Keratinocyte (primary cell): ENCODE measurements around the gene OTX2. TPM values are rescaled to one million over a fixed set of nuclear protein-coding genes. Genes with fewer than 3 reads are reported as not detected.

Source experiments
- DNase-seq: peaks from one replicate; pipeline ENCODE4 v3.0.0-alpha.2; 2011; ENCODE audit warnings: low read depth, missing footprints, low spot score
- FAIRE-seq: peaks from 2 replicates; lab custom pipeline; 2011; peaks lifted over from hg19 to GRCh38; lab: Jason Lieb, UNC
- H2AFZ ChIP-seq: 2 replicates; pipeline ENCODE4 v1.6.0; 2012; ENCODE audit warnings: low read length, control low read depth, inconsistent platforms; ENCODE audit not compliant: control insufficient read depth
- H3K27ac ChIP-seq: 2 replicates; pipeline ENCODE4 v1.5.1; 2011; ENCODE audit warnings: low read length; ENCODE audit not compliant: control insufficient read depth, insufficient read depth
- H3K27me3 ChIP-seq: 3 replicates; pipeline ENCODE4 v1.6.0; 2011; ENCODE audit warnings: low read length; ENCODE audit not compliant: control insufficient read depth, insufficient read depth; ENCODE audit errors: extremely low read depth
- H3K36me3 ChIP-seq, 2 experiments: 2 replicates in 1 of 2; 3 replicates in 1 of 2; pipeline ENCODE4 v1.5.1; 2011; ENCODE audit warnings: low read length in 2 of 2, mild to moderate bottlenecking in 1 of 2; ENCODE audit not compliant: control insufficient read depth in 2 of 2, insufficient read depth in 2 of 2; ENCODE audit errors: extremely low read depth in 1 of 2
- H3K4me1 ChIP-seq: 3 replicates; pipeline ENCODE4 v1.5.1; 2011; ENCODE audit warnings: low read length; ENCODE audit not compliant: control insufficient read depth, insufficient read depth; ENCODE audit errors: extremely low read depth
- H3K4me2 ChIP-seq: 3 replicates; pipeline ENCODE4 v1.6.0; 2011; ENCODE audit warnings: low read depth, low read length; ENCODE audit not compliant: control insufficient read depth, insufficient read depth; ENCODE audit errors: extremely low read depth
- H3K4me3 ChIP-seq, 3 experiments: fragments of 200-600 bp in 1 of 3; sonication (generic) in 1 of 3; 2 replicates in 2 of 3; 3 replicates in 1 of 3; pipeline ENCODE4 v1.5.1; 2011 to 2016; ENCODE audit warnings: low read length in 3 of 3, mild to moderate bottlenecking in 3 of 3, control low read depth in 2 of 3, inconsistent platforms in 1 of 3, low read depth in 1 of 3, mixed read lengths in 1 of 3, mixed run types in 1 of 3, moderate library complexity in 1 of 3; ENCODE audit not compliant: control insufficient read depth in 2 of 3, insufficient read depth in 2 of 3; ENCODE audit errors: extremely low read depth in 1 of 3
- H3K79me2 ChIP-seq: 2 replicates; pipeline ENCODE4 v1.6.0; 2012; ENCODE audit warnings: low read length; ENCODE audit not compliant: control insufficient read depth, insufficient read depth
- H3K9ac ChIP-seq: 3 replicates; pipeline ENCODE4 v1.6.0; 2011; ENCODE audit warnings: low read length; ENCODE audit not compliant: control insufficient read depth, insufficient read depth; ENCODE audit errors: extremely low read depth
- H3K9me1 ChIP-seq: 3 replicates; pipeline ENCODE4 v1.6.0; 2011; ENCODE audit warnings: low read length; ENCODE audit not compliant: control insufficient read depth, insufficient read depth; ENCODE audit errors: extremely low read depth
- H3K9me3 ChIP-seq: 2 replicates; pipeline ENCODE4 v1.5.1; 2012; ENCODE audit warnings: low read depth, low read length; ENCODE audit not compliant: control insufficient read depth
- H4K20me1 ChIP-seq: 3 replicates; pipeline ENCODE4 v1.6.0; 2011; ENCODE audit warnings: low read length; ENCODE audit not compliant: control insufficient read depth, insufficient read depth; ENCODE audit errors: extremely low read depth
- EZH2 ChIP-seq: IDR thresholded peaks from one replicate; pipeline ENCODE4 v1.6.1; 2012; ENCODE audit warnings: inconsistent platforms, mild to moderate bottlenecking, low read length, moderate library complexity
- dilution Hi-C: fragments of 300-500 bp; cut with MboI; formaldehyde crosslinking; loops from one replicate; pipeline ENCODE4 v1.7.0; 2020; ENCODE audit warnings: low sequenced_read_pairs; ENCODE audit not compliant: extremely low pct_ligation_motif_present
- polyA plus RNA-seq, 5 experiments: library from polyadenylated mRNA; depleted of rRNA in 3 of 5; stranded (reverse) in 3 of 5; stranded (forward) in 1 of 5; unstranded in 1 of 5; fragments of >200 nt; gene quantifications; 1 replicate in 1 of 5; 2 replicates in 3 of 5; 3 replicates in 1 of 5; pipeline versions ENCODE4 v1.2.1 to v1.2.3, GENCODE V29; 2011 to 2012; ENCODE audit warnings: missing spikeins in 2 of 5, low read depth in 1 of 5, low replicate concordance in 1 of 5
- TF ChIP-seq, protein P1 (sequence below), 3 experiments: IDR thresholded peaks in 1 of 3; conservative IDR thresholded peaks in 1 of 3; optimal IDR thresholded peaks in 1 of 3; 2 replicates in 2 of 3; 3 replicates in 1 of 3; pipeline versions ENCODE3 to v1.5.1; 2011; ENCODE audit warnings: low read length in 3 of 3, mild to moderate bottlenecking in 3 of 3, moderate library complexity in 2 of 3, control low read depth in 1 of 3, inconsistent platforms in 1 of 3; ENCODE audit not compliant: insufficient read depth in 2 of 3; ENCODE audit errors: extremely low read depth in 1 of 3

The OTX2 gene
- polyA plus RNA-seq, 1 donor (not counting 4 experiments of a cell fraction or from before 2014, with no cell fraction given), result not detected

DNA sequence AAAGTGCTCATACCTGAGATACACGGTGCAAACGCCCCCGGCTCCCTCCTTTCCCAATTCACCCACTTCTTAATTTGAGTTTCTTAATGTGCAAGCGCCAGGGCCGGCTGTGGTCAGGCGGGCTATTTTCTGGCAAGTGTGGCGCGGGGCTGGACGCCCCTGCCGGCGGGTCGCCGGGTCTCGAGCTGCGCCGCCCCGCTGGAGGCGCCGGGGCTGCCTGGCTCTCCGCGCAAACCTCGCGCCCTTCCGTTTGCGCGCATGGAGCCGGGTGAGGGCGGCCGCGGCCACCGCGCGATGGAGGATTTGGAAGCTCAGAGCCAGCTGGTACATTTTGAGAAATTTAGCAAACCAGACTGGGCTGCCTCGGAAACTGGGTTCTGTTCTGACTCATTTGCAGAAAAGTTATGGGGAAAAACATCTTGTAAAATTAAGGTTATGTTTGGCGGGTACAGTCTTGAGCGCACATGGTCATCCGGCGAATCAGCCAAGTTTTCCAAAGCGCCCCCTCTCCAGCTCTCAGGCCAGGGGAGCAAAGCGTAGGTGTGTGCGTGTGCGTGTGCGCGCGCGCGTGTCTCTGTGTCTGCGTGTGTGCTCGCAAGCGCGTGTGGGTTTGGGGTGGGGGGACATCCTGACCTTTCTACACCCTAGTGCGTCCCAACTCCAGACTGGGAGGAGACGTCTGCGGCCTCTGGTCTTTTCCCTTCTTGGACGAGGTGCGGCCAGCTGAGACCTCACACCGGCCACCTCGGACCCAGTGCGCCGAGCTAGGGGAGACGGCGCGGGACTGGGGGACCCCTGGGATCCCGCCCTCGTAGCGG lies 6.5 kb upstream of the OTX2 start:
- no peak for FAIRE-seq

DNA sequence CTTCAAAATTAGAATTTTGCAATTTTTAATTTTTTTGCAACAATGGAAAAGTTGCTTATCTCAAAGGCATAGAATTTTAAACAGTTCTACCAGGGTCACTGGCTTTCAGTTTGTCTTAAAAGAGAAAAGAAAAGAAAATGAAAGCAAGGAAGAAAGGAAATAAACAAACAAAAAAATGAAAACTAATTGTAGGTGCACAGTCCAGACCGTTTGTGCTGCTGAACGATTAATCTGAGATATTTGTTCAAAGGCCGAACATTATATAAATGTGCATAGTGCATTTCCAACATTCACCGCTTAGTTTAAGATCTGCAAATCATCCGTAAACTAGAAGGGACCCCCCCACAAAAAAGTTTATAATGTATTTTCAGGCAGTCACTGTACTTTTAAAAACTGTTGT lies 5.5 kb upstream of the OTX2 start:
- H3K4me2 ChIP-seq, result no peak overlapping the region
- peaks cover 76% of the 10 kb centered on the region for H3K27me3 ChIP-seq
- dilution Hi-C loops, result no loop called here

More for the DNA sequence above, 6.5 kb upstream of the OTX2 start:
- Histone ChIP-seq H3K9me3 (no peaks in the 10 kb centered on the region), H3K27me3 (peaks cover 66% of the 10 kb centered on the region), H3K4me1 (no peaks in the 10 kb centered on the region), H3K4me2 (no peak overlapping the region), H3K9ac (no peak overlapping the region), H3K4me3 (no peak overlapping the region), H2AFZ (no peak overlapping the region), H4K20me1 (no peaks in the 10 kb centered on the region), H3K79me2 (no peaks in the 10 kb centered on the region), H3K9me1 (no peaks in the 10 kb centered on the region), H3K27ac (no peak overlapping the region), H3K36me3 (no peaks in the 10 kb centered on the region)
- TF ChIP-seq EZH2, result no peak
- TF ChIP-seq, protein P1, sequence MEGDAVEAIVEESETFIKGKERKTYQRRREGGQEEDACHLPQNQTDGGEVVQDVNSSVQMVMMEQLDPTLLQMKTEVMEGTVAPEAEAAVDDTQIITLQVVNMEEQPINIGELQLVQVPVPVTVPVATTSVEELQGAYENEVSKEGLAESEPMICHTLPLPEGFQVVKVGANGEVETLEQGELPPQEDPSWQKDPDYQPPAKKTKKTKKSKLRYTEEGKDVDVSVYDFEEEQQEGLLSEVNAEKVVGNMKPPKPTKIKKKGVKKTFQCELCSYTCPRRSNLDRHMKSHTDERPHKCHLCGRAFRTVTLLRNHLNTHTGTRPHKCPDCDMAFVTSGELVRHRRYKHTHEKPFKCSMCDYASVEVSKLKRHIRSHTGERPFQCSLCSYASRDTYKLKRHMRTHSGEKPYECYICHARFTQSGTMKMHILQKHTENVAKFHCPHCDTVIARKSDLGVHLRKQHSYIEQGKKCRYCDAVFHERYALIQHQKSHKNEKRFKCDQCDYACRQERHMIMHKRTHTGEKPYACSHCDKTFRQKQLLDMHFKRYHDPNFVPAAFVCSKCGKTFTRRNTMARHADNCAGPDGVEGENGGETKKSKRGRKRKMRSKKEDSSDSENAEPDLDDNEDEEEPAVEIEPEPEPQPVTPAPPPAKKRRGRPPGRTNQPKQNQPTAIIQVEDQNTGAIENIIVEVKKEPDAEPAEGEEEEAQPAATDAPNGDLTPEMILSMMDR (optimal IDR thresholded peaks at IDR 0.05 in 1 of 3, IDR thresholded peaks at IDR 0.05 in 1 of 3, conservative IDR thresholded peaks at IDR 0.05 in 1 of 3; ENCODE audit: extremely low read depth in 1 of 3, insufficient read depth in 2 of 3, low read length in 3 of 3), result no peak
- no peak for DNase-seq
- dilution Hi-C loops, result no loop called here

More for the DNA sequence above, 5.5 kb upstream of the OTX2 start:
- TF ChIP-seq, protein P1 (optimal IDR thresholded peaks at IDR 0.05 in 1 of 3, IDR thresholded peaks at IDR 0.05 in 1 of 3, conservative IDR thresholded peaks at IDR 0.05 in 1 of 3; ENCODE audit: extremely low read depth in 1 of 3, insufficient read depth in 2 of 3, low read length in 3 of 3), result no peak
- no peak for TF ChIP-seq EZH2
- Histone ChIP-seq H3K27ac (no peak overlapping the region), H4K20me1 (no peaks in the 10 kb centered on the region), H3K79me2 (no peaks in the 10 kb centered on the region), H3K4me1 (no peaks in the 10 kb centered on the region), H3K36me3 (no peaks in the 10 kb centered on the region), H3K9me3 (no peaks in the 10 kb centered on the region), H3K9me1 (no peaks in the 10 kb centered on the region), H2AFZ (no peak overlapping the region), H3K9ac (no peak overlapping the region), H3K4me3 (no peak overlapping the region)
- FAIRE-seq (no peak), DNase-seq (no peak)
